NOMO-1 treated with DMSO at 0.1 percent for 48 hours (cell line): ENCODE data around the gene TRIM6.
A peak's percentile ranks its signal among the peaks of the same experiment; 100 is the strongest.
"Not testable (repeated sequence)": the region's sequence is repeated elsewhere in the genome, so short reads cannot be mapped to it uniquely, and the experiment has no call there.

Experiments used
- DNase-seq: peaks from one replicate; lab custom pipeline; 2025; ENCODE audit not compliant: unreplicated experiment; lab: John Stamatoyannopoulos, UW

The TRIM6 gene, protein sequence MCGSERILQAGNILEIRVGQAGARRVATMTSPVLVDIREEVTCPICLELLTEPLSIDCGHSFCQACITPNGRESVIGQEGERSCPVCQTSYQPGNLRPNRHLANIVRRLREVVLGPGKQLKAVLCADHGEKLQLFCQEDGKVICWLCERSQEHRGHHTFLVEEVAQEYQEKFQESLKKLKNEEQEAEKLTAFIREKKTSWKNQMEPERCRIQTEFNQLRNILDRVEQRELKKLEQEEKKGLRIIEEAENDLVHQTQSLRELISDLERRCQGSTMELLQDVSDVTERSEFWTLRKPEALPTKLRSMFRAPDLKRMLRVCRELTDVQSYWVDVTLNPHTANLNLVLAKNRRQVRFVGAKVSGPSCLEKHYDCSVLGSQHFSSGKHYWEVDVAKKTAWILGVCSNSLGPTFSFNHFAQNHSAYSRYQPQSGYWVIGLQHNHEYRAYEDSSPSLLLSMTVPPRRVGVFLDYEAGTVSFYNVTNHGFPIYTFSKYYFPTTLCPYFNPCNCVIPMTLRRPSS

DNA sequence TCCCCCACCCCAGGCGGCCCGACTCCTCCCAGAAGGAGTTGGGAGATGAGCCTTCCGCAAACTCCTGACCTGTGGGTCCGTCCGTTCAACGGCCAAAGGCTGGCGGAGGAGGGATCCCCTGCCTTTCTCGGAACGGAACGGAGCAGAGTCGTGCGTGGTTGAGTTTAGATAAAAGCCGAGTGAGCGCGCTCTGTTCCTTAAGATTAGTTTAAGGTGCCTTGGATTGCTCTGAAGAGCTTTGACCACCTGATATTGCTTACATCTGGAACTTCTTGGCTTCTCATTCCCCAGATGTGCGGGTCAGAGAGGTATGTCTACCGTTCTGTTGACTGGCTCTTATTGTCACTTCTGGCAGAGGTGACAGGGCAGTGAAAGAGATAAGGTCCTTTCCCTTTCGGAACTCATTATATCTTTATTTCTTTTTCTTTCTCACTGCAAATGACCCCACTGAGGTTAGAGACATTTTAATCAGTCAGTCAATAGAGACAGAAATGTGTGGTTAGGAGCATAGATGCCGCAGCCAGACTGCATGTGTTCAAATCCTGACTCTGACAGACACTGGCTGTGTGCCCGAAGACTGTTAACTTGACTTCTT lies at the start of gene TRIM6:
TRIM6 (plus strand) TSS at position 31 of the 595 bp plus-strand sequence; CDS start at position 292, 261 bp downstream.
- peak; percentile 7 for DNase-seq

DNA sequence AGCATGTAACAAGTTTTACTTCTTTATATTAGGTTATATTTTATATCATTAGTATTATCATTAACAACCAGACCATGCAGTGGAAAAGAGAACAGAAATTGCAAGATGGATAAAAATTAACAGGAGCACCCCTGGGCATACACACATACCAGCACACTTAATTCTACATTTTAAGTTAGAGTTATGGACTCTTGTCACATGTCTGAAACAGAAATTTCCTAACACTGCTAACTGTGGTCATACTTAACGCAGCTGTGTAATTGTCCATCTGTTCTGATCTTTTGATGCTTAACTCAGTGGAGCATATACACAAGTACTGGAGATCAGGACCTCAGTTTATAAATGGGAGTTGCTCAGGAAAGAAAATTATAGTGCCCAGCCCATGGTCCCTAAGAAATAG lies 48.5 kb upstream of the TRIM6 start:
- DNase-seq = no peak

DNA sequence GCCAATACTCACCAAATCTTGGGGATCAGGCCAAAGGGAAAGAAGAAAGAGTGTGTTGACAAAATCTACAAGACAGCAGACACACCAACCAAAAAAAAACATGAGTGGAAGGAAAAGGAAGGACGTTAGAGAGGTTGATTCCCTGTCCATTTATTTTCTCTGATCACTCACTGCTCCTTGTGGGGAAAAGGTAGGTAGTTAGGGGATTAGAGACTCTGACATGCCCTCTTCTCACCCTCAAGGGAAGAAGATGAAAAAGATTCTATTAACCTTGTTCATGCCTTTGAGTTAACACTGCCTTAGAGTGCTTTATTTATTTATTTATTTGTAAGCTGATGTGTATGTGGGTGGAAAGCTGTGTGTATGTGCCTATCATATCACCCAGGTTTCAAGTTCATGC lies 48.0 kb upstream of the TRIM6 start, which contains the start of gene OR52H1:
OR52H1 (minus strand) TSS at position 101 of the 400 bp plus-strand sequence. CDS start 3,035 bp downstream, outside the sequence.
- DNase-seq = no peak

DNA sequence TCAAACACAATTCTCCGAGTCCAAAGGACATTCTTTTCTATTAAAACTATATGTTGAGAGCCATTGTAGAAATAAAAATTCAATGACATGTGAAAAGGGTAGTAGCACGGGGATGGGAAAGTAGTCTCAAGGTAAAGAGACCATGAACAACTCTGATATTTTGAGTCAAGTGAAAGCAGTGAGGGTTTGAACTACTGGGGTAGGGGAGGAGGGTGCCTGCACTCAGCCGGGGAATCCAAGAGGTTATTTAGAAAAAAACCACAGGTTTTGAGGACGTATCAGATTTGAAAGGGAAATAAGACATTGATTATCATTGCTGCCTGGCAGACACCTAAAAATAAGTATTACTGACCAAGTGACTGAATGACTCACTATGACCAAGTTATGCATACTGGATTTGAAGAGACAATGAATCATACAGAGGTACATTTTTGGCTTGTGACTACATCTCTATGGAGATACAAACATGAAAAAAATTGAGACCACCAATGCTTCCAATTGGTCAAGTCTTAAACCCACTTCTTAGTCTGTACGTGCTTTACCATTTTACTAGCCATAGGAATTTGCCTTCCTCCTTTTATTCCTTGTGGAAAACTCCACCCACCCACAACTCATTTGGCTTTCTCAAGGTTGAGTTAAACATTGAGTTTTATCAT lies 45.9 kb upstream of the TRIM6 start:
- no peak for DNase-seq

DNA sequence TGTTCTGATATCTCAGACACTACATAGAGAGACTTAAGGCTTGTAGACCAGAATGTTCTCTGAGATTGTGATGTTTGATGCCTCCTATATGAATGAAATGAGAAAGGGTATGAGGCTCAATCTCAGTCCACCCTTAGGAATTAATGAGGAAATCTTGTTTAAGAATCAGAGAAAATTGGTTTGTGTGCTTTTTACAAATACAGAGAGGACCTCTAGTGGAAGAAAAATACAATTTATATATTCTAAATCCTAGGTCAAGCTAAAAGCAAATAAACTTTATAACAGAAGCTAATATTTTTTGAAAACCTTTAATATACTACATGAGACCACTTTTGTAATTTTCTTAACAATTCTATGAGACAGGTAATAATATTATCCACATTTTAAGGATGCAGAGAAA lies 43.1 kb upstream of the TRIM6 start:
- DNase-seq = peak; percentile 10

DNA sequence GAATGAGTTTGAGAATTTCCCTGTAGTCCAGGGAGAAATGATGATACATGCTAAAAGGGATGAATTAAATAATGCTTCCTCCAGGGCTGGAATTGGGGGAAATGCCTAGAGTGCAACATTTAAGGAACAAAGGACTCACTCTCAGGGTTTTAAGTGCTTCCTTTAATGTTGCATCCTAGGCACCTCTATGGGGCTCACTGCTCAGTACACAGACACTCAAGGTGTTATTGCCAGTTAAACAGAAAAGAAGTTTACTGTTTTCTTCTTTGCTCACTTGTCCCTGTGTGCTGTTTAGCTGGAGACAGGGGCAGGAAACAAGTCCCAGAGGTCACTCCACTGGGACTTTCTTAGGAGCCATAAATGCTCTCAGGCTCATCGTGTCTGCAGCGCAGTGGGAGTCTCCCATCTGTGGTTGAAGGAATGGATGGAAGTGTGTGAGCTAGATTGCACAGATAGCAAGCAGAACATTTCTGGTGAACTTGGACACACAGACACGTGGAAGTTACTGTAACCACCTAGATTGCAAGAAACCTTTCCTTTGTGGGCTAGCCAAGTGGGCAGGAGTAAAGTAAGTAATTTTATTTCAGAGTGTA lies 39.7 kb upstream of the TRIM6 start:
- DNase-seq = no peak

DNA sequence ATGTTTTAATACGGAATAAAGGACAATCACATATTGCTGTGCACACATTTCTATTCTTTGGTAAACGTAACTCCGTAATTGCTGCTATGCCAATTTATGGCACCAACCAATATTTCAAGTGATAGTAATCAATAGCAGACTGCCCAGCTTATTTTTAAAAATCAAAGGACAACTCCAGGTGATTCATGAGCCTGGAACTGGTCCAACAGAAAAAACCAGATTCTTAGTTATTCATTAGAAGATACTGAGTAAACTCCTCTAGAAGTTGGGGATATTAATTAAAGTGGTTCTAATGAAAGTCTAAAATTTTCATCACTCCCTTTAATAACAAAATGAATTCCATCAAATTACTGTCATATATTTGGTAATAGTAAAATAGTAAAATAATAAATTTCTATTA lies 38.7 kb upstream of the TRIM6 start:
- no peak for DNase-seq

DNA sequence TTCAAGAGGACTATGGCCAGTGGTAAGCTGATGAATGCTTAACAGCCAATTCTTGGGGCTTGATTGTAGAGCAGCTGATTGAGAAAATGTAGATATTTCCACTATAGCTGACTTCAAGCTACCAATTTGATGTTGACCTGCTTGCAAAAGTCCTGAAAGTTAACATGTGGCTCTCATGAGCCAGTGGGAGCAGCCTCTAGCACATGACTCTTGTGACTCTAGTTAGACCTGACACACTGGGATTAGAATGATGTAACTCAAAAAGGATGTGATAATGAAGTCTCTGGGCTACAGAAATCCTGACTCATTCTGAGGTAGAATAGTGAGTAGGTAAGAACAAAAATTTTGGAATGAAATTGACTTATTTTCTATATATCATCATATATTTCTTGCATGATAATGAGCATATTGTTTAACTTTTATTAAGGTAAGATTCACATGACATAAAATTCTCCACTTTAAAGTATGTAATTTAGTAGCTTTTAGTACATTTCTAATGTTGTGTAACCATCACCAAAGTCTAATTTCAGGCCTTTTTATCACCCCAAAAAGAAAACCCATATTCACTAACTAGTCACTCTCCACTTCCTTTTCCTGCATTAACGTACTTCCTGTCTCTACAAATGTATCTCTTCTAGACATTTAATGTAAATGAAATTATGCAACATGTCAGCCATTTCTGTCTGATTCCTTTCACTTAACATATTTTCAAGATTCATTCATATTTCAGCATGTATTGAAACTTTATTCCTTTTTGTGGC lies 32.0 kb upstream of the TRIM6 start:
- peak; percentile 28 for DNase-seq

DNA sequence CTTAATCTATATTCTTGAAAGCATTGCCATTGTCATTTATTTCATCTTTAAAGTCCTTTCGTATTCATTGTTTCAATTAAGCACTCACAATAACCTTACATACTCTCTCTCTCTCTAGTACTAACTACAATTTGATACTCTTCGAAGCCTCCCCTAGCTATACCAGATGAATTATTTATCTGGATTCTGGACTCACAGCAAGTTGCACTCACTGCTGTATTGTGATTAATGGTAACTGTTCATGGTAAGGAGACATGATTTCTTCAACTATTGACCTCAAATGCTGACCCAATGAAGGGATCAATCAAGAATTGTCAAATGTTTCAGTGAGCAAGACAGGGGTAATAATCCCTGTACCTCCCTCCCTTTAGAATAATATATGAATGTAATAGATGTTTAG lies 21.8 kb upstream of the TRIM6 start:
- DNase-seq = no peak

DNA sequence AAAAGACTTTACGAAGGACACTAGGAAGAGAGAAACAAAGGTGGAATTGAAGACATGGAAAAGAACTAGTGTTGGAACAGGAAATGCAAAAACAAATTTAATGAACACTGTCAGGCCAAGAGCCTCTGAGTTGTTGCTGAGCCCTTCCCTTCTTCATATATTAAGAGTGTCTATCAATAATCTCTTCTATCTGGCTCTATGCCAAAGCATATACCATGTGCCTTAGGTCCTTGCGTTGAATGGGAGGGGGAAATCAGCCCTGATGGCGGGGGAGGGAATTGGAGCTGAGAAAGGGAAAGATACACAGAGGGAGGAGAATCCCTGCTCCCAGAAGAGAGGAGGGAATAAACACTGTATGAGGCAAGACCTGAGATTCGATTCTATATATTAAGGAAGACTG lies 21.3 kb upstream of the TRIM6 start:
- DNase-seq = no peak

DNA sequence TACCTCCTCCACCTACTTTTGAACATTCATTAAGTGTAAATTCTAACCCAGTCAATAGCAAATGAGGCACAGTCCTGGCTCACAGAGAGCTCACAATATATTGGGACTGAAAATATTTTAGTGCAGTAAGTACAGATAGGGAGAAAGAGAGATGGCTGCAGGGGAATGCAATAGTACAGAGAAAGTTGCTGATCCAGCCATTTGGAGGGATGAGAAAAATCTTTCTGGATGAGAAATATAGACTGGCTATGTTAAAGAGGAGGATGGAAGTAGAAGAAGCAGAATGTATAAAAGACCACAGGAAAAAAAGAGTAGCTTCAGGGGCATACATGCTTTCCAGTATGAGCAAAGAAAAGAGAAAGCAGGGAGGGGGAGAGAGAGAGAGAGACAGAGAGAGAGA lies 19.3 kb upstream of the TRIM6 start:
- DNase-seq = no peak

DNA sequence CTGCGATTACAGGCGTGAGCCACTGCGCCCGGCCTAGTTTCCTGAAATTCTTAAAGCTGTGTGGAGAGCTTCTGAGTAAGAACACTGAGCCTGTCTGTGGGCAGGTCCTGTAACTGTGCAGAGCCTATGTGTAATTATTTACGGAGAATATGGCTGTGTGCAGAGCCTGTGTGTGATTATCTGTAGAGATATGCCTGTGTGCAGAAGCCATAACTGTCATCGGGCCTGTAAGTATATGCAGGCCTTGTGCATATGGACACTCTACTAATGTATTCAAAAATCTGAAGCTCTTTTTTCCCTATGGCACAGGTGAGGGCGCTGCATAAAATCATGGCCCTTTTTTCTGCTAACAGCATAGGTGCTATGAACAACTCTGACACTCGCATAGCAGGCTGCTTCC lies 15.9 kb upstream of the TRIM6 start, which contains the start of gene OR52B6:
OR52B6 (plus strand) TSS at position 301 of the 400 bp plus-strand sequence; CDS start at position 301, 0 bp downstream.
- no peak for DNase-seq

DNA sequence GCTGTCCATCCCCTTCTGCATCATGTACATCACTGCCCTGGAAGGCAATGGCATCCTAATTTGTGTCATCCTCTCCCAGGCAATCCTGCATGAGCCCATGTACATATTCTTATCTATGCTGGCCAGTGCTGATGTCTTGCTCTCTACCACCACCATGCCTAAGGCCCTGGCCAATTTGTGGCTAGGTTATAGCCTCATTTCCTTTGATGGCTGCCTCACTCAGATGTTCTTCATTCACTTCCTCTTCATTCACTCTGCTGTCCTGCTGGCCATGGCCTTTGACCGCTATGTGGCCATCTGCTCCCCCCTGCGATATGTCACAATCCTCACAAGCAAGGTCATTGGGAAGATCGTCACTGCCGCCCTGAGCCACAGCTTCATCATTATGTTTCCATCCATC lies 15.4 kb upstream of the TRIM6 start:
- no peak for DNase-seq

DNA sequence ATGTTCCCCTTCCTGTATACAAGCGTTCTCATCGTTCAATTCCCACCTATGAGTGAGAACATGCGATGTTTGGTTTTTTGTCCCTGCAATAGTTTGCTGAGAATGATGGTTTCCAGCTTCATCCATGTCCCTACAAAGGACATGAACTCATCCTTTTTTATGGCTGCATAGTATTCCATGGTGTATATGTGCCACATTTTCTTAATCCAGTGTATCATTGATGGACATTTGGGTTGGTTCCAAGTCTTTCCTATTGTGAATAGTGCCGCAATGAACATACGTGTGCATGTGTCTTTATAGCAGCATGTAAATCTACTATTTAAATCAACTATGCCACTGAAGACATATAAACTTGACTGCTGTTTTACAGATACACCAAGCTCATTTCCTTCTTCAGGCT lies 12.0 kb upstream of the TRIM6 start:
- DNase-seq = not testable (repeated sequence)

DNA sequence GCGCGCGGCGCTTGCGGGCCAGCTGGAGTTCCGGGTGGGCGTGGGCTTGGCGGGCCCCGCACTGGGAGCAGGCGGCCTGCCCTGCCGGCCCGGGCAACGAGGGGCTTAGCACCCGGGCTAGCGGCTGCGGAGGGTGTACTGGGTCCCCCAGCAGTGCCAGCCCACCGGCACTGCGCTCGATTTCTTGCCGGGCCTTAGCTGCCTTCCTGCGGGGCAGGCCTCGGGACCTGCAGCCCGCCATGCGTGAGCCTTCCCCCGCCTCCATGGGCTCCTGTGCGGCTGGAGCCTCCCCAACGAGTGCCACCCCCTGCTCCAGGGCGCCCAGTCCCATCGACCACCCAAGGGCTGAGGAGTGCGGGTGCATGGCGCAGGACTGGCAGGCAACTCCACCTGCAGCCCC lies 6.5 kb upstream of the TRIM6 start:
- not testable (repeated sequence) for DNase-seq

DNA sequence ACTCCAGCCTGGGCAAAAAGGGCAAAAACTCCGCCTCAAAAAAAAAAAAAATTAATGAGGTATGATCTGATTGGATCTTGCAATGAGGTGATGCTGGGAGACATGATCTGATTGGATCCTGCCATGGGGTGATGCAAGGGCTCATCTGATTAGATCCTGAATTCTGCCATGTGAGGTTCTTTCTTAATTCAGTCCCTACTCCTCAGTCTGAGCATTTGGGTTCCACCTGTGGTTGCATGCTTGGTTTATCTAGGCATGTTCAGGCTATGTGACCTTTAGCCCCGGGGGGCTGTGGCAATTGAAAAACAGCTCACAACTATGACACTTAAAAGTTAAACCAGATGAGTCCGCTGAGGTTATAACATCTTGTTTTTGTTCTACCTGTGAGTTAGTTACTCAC lies 4.8 kb upstream of the TRIM6 start:
- DNase-seq = no peak

DNA sequence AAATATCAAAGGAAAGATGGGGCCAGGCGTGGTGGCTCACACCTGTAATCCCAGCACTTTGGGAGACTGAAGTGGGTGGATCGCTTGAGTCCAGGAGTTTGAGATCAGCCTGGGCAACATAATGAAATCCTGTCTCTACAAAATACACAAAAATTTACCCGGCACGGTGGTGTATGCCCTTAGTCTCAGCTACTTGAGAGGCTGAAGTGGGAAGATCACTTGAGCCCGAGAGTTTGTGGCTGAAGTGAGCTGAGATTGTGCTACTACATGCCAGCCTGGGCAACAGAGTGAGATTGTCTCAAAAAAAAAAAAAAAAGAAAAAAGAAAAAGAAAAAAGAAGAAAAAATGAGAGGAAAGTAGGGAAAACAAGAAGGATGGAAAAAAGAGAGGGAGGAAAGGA lies 3.8 kb upstream of the TRIM6 start:
- DNase-seq = no peak

DNA sequence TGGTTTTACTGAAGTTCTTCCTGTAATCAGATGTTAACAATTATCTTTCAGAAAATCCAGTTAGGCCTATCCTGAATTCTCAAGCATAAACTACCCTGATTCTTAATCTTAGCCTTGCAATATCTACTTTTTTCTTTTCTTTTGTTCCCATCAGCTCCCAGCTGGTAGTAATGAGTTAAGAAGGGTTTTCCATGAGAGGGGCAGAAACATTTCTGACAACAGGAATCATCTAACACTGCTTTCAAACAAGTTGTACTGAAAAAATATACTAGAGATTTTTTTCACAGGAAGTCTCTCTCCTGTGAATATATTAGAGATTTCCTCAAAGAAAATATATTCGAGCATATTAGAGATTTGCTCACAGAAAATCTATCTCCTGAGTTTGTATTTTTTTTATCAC lies 3.3 kb upstream of the TRIM6 start:
- DNase-seq = no peak

DNA sequence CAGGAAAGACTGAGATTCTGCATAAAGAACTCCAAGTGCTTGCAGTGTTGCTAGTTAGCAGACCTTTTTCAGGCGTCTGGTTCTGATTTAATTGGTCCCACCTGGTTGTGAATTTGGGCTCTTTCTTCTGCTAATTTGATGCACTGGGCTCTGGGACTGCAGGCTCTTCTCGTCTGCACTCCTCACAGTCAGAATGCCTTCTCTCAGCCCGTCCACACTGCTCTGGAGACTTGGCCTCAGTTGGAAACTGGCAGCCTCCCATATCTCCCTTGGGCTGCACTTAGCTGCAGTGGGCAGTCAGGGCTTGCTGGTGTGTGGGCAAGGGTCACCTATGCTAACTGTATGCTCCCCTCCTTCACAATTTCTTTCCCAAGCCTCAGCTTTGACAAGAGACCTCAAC lies 1.5 kb downstream of the TRIM6 start:
- no peak for DNase-seq

DNA sequence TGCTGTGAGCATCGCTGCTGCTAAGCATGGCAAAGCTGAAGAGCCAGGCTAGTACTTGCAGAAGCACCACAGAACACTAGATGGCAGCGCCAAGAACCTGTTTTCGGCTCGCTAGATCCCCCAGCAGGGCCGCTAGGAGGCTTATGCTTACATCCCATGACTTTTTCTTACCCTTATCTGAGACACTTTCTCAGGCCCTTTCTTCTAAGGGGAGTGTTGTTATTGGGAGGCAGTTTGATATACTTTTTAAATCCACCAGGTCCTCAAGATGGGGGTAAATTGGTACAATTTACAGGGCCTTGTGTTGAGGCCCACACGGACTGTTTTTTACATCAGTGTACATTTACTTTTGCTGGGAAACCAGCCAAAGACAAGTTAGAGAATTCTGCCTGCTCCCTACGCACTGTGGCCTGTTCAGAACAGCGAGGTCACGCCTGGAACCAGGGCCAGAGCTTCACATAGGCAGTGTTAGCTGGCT lies 4.0 kb downstream of the TRIM6 start:
- DNase-seq = peak; percentile 60
